IPS-NIHi7 (cell line): ENCODE results near the gene RPS6KA5.
A peak's percentile ranks its signal among the peaks of the same experiment; 100 is the strongest.
"Not testable (repeated sequence)": the region's sequence is repeated elsewhere in the genome, so short reads cannot be mapped to it uniquely, and the experiment has no call there.

Experiments used
- DNase-seq: peaks from one replicate; pipeline ENCODE4 v3.0.0; 2012; ENCODE audit warnings: mixed read lengths; ENCODE audit errors: extremely low spot score

Gene RPS6KA5

GRCh38 chr14:90874599-90874998, 185.8 kb downstream of the RPS6KA5 start:
- no peak for DNase-seq

GRCh38 chr14:90871605-90872233, 188.7 kb downstream of the RPS6KA5 start:
- no peak for DNase-seq

GRCh38 chr14:90870950-90871604, 189.4 kb downstream of the RPS6KA5 start:
- no peak for DNase-seq

GRCh38 chr14:90867501-90867900, 192.9 kb downstream of the RPS6KA5 start:
- DNase-seq, result no peak

- no peak for DNase-seq
Observed at GRCh38 chr14:90866833-90867232, 193.6 kb downstream of the RPS6KA5 start.

GRCh38 chr14:90864741-90865140, 195.7 kb downstream of the RPS6KA5 start:
- no peak for DNase-seq

- DNase-seq, result no peak
Observed at GRCh38 chr14:90858511-90858910, 201.9 kb downstream of the RPS6KA5 start.

- no peak for DNase-seq
Observed at GRCh38 chr14:90857866-90858265, 202.6 kb downstream of the RPS6KA5 start.

- DNase-seq, result not testable (repeated sequence)
Observed at GRCh38 chr14:90856115-90856514, 204.3 kb downstream of the RPS6KA5 start.

GRCh38 chr14:90853116-90853515, 207.3 kb downstream of the RPS6KA5 start:
- DNase-seq, result no peak

- no peak for DNase-seq
Observed at GRCh38 chr14:90851327-90852036, 209.0 kb downstream of the RPS6KA5 start.

- peak; percentile 56 for DNase-seq
Observed at GRCh38 chr14:90850487-90850886, 210.0 kb downstream of the RPS6KA5 start.

- DNase-seq, result no peak
Observed at GRCh38 chr14:90849787-90850444, 210.5 kb downstream of the RPS6KA5 start.

- DNase-seq, result no peak
Observed at GRCh38 chr14:90848944-90849731, 211.3 kb downstream of the RPS6KA5 start.

- DNase-seq, result no peak
Observed at GRCh38 chr14:90846511-90846910, 213.9 kb downstream of the RPS6KA5 start.

- no peak for DNase-seq
Observed at GRCh38 chr14:90844321-90844720, 216.1 kb downstream of the RPS6KA5 start.

- no peak for DNase-seq
Observed at GRCh38 chr14:90842726-90843125, 217.7 kb downstream of the RPS6KA5 start.

GRCh38 chr14:90840667-90841066, 219.8 kb downstream of the RPS6KA5 start:
- DNase-seq, result not testable (repeated sequence)

- DNase-seq, result no peak
Observed at GRCh38 chr14:90839889-90840266, 220.6 kb downstream of the RPS6KA5 start.

GRCh38 chr14:90839024-90839888, 221.2 kb downstream of the RPS6KA5 start:
- peak; percentile 8 for DNase-seq

- not testable (repeated sequence) for DNase-seq
Observed at GRCh38 chr14:90838531-90838930, 221.9 kb downstream of the RPS6KA5 start.
